Left lung (tissue), 10 donors: ENCODE results near the gene ANXA9. TPM values are rescaled to one million over a fixed set of nuclear protein-coding genes. Genes with fewer than 3 reads are reported as not detected.
A peak's percentile ranks its signal among the peaks of the same experiment; 100 is the strongest.

Experiments used
- ATAC-seq: fragments of 200-7000 bp; cut with Tn5 transposase; one replicate; pipeline ENCODE4 v1.9.1; 2020; ENCODE audit warnings: moderate library complexity
- DNase-seq, 4 donors: peaks; one replicate each; pipeline ENCODE4 v3.0.0-alpha.2; 2013 to 2020
- H3K27ac ChIP-seq, 2 donors: fragments of 200-600 bp; sonication (generic) in 1 of 2; one replicate each; pipeline versions ENCODE4 v1.5.0 to v1.8.0; 2020 to 2021
- H3K27me3 ChIP-seq, 2 donors: fragments of 200-600 bp; sonication (generic) in 1 of 2; one replicate each; pipeline versions ENCODE4 v1.5.0 to v1.8.0; 2020 to 2021
- H3K36me3 ChIP-seq, 2 donors: fragments of 200-600 bp; sonication (generic) in 1 of 2; one replicate each; pipeline versions ENCODE4 v1.5.0 to v1.8.0; 2020 to 2021
- H3K4me1 ChIP-seq, 2 donors: fragments of 200-600 bp; one replicate each; pipeline ENCODE4 v1.8.0; 2021
- H3K4me3 ChIP-seq, 2 donors: fragments of 200-600 bp; sonication (generic) in 1 of 2; one replicate each; pipeline versions ENCODE4 v1.5.0 to v1.8.0; 2020 to 2021; ENCODE audit warnings: mild to moderate bottlenecking in 1 of 2
- H3K9me3 ChIP-seq, 2 donors: fragments of 200-600 bp; sonication (generic) in 1 of 2; one replicate each; pipeline versions ENCODE4 v1.5.0 to v1.8.0; 2020 to 2021
- CTCF ChIP-seq, 2 donors: fragments of 200-600 bp; sonication (generic) in 1 of 2; IDR thresholded peaks; one replicate each; pipeline versions ENCODE4 v1.5.0 to v1.8.0; 2021; ENCODE audit warnings: antibody characterized with exemption in 2 of 2
- intact Hi-C, 2 donors: fragments of 100-400 bp; cut with DNase I; formaldehyde crosslinking; loops; one replicate each; pipeline versions ENCODE4 v1.11.2 to v1.14.2; 2022
- polyA plus RNA-seq, 6 donors: library from polyadenylated mRNA; unstranded; fragments of 120-200 nt; gene quantifications; one replicate each; pipeline ENCODE4 v1.2.1, GENCODE V29; 2013; ENCODE audit not compliant: insufficient read length in 6 of 6
- total RNA-seq, 2 donors: library from RNA; stranded (reverse); fragmentation: NEBNext Ultra II Directional; extraction: Animal tissue kit (Norgen Biotek cat#: 25700); gene quantifications; one replicate each; pipeline ENCODE4 v1.2.1, GENCODE V29; 2021
- donor health status: DM: no; HTN: yes; CAD: no.
- donor health status: DM: no; HTN: no; CAD: no.

Gene ANXA9
- total and polyA plus RNA-seq, 8 donors, result 1.1 to 11.1 (median 10.1) TPM

- Histone ChIP-seq H3K4me1 (peaks cover 47 to 76% of the 10 kb centered on the region in 2 donors), H3K27ac (peak overlapping the region; percentile 94 to 96), H3K9me3 (no peaks in the 10 kb centered on the region), H3K36me3 (no peaks in the 10 kb centered on the region), H3K4me3 (peak overlapping the region; percentile 65 to 66), H3K27me3 (no peaks in the 10 kb centered on the region)
- intact Hi-C loops, result no loop called here
- ATAC-seq (no peak), DNase-seq (no peak)
- TF ChIP-seq CTCF (IDR thresholded peaks at IDR 0.05), result no peak
Measured at GRCh38 chr1:151007853-151008243, 25.8 kb downstream of the ANXA9 start.

- H3K27me3 ChIP-seq, result no peaks in the 10 kb centered on the region
- no peaks in the 10 kb centered on the region for H3K9me3 ChIP-seq
- H3K27ac ChIP-seq, result peak within 1 kb of the TSS; percentile 94 to 96
- intact Hi-C loops, result no loop called here
- H3K4me3 ChIP-seq, result peak within 1 kb of the TSS; percentile 65 to 66
- ATAC-seq (peak; percentile 90), DNase-seq (peak; percentile 97 to 99 (median 98))
- peak in 1 of 2 donors; percentile 25 for TF ChIP-seq CTCF (IDR thresholded peaks at IDR 0.05)
- peaks cover 47 to 74% of the 10 kb centered on the region in 2 donors for H3K4me1 ChIP-seq
- no peaks in the 10 kb centered on the region for H3K36me3 ChIP-seq
Measured at GRCh38 chr1:151008244-151009205, 26.4 kb downstream of the ANXA9 start, which contains the start of gene PRUNE1. Gene PRUNE1 (plus strand): TSS chr1:151008449. CDS start chr1:151008633, 184 bp downstream.

GRCh38 chr1:151009206-151009587 lies 27.1 kb downstream of the ANXA9 start:
- Histone ChIP-seq H3K27me3 (no peaks in the 10 kb centered on the region), H3K36me3 (no peaks in the 10 kb centered on the region), H3K4me1 (peaks cover 40 to 73% of the 10 kb centered on the region in 2 donors), H3K4me3 (peak overlapping the region; percentile 65 to 66), H3K9me3 (no peaks in the 10 kb centered on the region), H3K27ac (peak overlapping the region; percentile 94 to 96)
- intact Hi-C loops, result no loop called here
- no peak for DNase-seq
- TF ChIP-seq CTCF (IDR thresholded peaks at IDR 0.05), result no peak
- no peak for ATAC-seq

- H3K27me3 ChIP-seq, result no peaks in the 10 kb centered on the region
- ATAC-seq (no peak), DNase-seq (no peak)
- H3K4me1 ChIP-seq, result peaks cover 34 to 67% of the 10 kb centered on the region in 2 donors
- TF ChIP-seq CTCF (IDR thresholded peaks at IDR 0.05), result no peak
- H3K4me3 ChIP-seq, result peak overlapping the region in 1 of 2 donors; percentile 65
- H3K27ac ChIP-seq, result peak overlapping the region in 1 of 2 donors; percentile 94
- no peaks in the 10 kb centered on the region for H3K9me3 ChIP-seq
- no peaks in the 10 kb centered on the region for H3K36me3 ChIP-seq
- intact Hi-C loops, result no loop called here
Measured at GRCh38 chr1:151009674-151010345, 27.7 kb downstream of the ANXA9 start.

- Histone ChIP-seq H3K4me3 (no peak overlapping the region), H3K27me3 (no peaks in the 10 kb centered on the region), H3K9me3 (no peaks in the 10 kb centered on the region), H3K27ac (no peak overlapping the region), H3K36me3 (no peaks in the 10 kb centered on the region), H3K4me1 (peaks cover 31 to 62% of the 10 kb centered on the region in 2 donors)
- intact Hi-C loops, result no loop called here
- ATAC-seq (no peak), DNase-seq (no peak)
- TF ChIP-seq CTCF (IDR thresholded peaks at IDR 0.05), result no peak
Measured at GRCh38 chr1:151010346-151010726, 28.2 kb downstream of the ANXA9 start.
